ENCODE measurements around the gene PAX3.

GRCh38 chr2:222298001-222298310 is 842 bp downstream of the PAX3 start:
- TF ChIP-seq CTCF (IDR thresholded peaks at IDR 0.05; ENCODE audit: low read depth, low read length) (no peak), EZH2phosphoT487 (IDR thresholded peaks at IDR 0.05; ENCODE audit: low read depth) (no peak)

Measured in OCI-LY3 (cell line).